Endothelial cell of umbilical vein (primary cell): ENCODE results near the gene ADPRH. TPM values are rescaled to one million over a fixed set of nuclear protein-coding genes. Genes with fewer than 3 reads are reported as not detected.

Experiments
- BruUV-seq: library from RNA; stranded (reverse); fragments of 400-500 nt; replicated peaks from 2 replicates; lab custom pipeline; 2021; lab: Mats Ljungman, UMichigan
- CTCF ChIA-PET: fragments of 300-600, 350-600 bp; sonication (Branson Sonifier 250); formaldehyde crosslinking; loops from one replicate; lab custom pipeline; 2021; ENCODE audit warnings: antibody characterized with exemption, inconsistent platforms; lab: Charles Lee
- POLR2A ChIA-PET: fragments of 300-600, 350-600 bp; sonication (Branson Sonifier 250); formaldehyde crosslinking; loops from one replicate; lab custom pipeline; 2021; ENCODE audit warnings: antibody characterized with exemption, inconsistent platforms; lab: Charles Lee
- DNase-seq: peaks from one replicate; pipeline ENCODE4 v3.0.0-alpha.2; 2011; ENCODE audit warnings: low read depth, low spot score
- FAIRE-seq: peaks from 2 replicates; lab custom pipeline; 2011; peaks lifted over from hg19 to GRCh38; lab: Jason Lieb, UNC
- H2AFZ ChIP-seq: 2 replicates; pipeline ENCODE4 v1.6.0; 2012; ENCODE audit warnings: low read depth, low read length, control low read depth, inconsistent platforms
- H3K27ac ChIP-seq: 2 replicates; pipeline ENCODE4 v1.5.1; 2011; ENCODE audit warnings: low read depth, mild to moderate bottlenecking, control low read depth, low read length, moderate library complexity; ENCODE audit not compliant: insufficient read depth
- H3K27me3 ChIP-seq, 2 experiments: 2 replicates each; pipeline versions ENCODE4 v1.6.0 to v1.6.1; 2011; ENCODE audit warnings: low read length in 2 of 2, mixed read lengths in 1 of 2; ENCODE audit not compliant: control insufficient read depth in 2 of 2, insufficient read depth in 2 of 2
- H3K36me3 ChIP-seq, 2 experiments: 2 replicates in 1 of 2; 3 replicates in 1 of 2; pipeline ENCODE4 v1.5.1; 2011; ENCODE audit warnings: low read length in 2 of 2, mild to moderate bottlenecking in 1 of 2, moderate library complexity in 1 of 2; ENCODE audit not compliant: control insufficient read depth in 2 of 2, insufficient read depth in 2 of 2; ENCODE audit errors: extremely low read depth in 1 of 2
- H3K4me1 ChIP-seq: 3 replicates; pipeline ENCODE4 v1.5.1; 2011; ENCODE audit warnings: mild to moderate bottlenecking, low read length; ENCODE audit not compliant: control insufficient read depth, insufficient read depth; ENCODE audit errors: extremely low read depth
- H3K4me2 ChIP-seq: 2 replicates; pipeline ENCODE4 v1.6.1; 2011; ENCODE audit warnings: low read length, control low read depth, mixed read lengths; ENCODE audit not compliant: insufficient read depth
- H3K4me3 ChIP-seq, 3 experiments: fragments of 200-600 bp in 1 of 3; sonication (generic), shearing (Covaris generic) in 1 of 3; replicated peaks in 1 of 3; 2 replicates each; pipeline ENCODE4 v1.5.1; 2011 to 2016; ENCODE audit warnings: control low read depth in 3 of 3, low read length in 3 of 3, mild to moderate bottlenecking in 2 of 3, inconsistent platforms in 1 of 3, low read depth in 1 of 3, moderate library complexity in 1 of 3; ENCODE audit not compliant: insufficient read depth in 1 of 3
- H3K79me2 ChIP-seq: 2 replicates; pipeline ENCODE4 v1.6.0; 2012; ENCODE audit warnings: low read length, inconsistent platforms; ENCODE audit not compliant: control insufficient read depth, insufficient read depth
- H3K9ac ChIP-seq: replicated peaks from 2 replicates; pipeline ENCODE3; 2011; ENCODE audit warnings: low read length, control low read depth; ENCODE audit not compliant: insufficient read depth; ENCODE audit errors: extremely low read depth
- H3K9me1 ChIP-seq: replicated peaks from 3 replicates; pipeline ENCODE4 v1.6.0; 2011; ENCODE audit warnings: mild to moderate bottlenecking, low read length; ENCODE audit not compliant: control insufficient read depth, insufficient read depth; ENCODE audit errors: extremely low read depth
- H3K9me3 ChIP-seq: replicated peaks from 2 replicates; pipeline ENCODE4 v1.5.1; 2012; ENCODE audit warnings: low read length, inconsistent platforms; ENCODE audit not compliant: control insufficient read depth, insufficient read depth
- H4K20me1 ChIP-seq: replicated peaks from 2 replicates; pipeline ENCODE3; 2011; ENCODE audit warnings: mild to moderate bottlenecking, low read length; ENCODE audit not compliant: control insufficient read depth, insufficient read depth; ENCODE audit errors: extremely low read depth
- EZH2 ChIP-seq: IDR thresholded peaks from 2 replicates; pipeline ENCODE4 v1.6.1; 2012; ENCODE audit warnings: borderline replicate concordance, low read depth, mild to moderate bottlenecking, moderate library complexity, low read length, inconsistent platforms; ENCODE audit not compliant: severe bottlenecking
- FOS ChIP-seq: IDR thresholded peaks from 2 replicates; pipeline ENCODE4 v1.6.1; 2011; ENCODE audit warnings: mild to moderate bottlenecking, low read length, moderate library complexity, borderline replicate concordance; ENCODE audit not compliant: insufficient read depth
- GATA2 ChIP-seq: IDR thresholded peaks from 2 replicates; pipeline ENCODE4 v1.7.0; 2011; ENCODE audit warnings: low read depth, mild to moderate bottlenecking, moderate library complexity, mixed read lengths, low read length; ENCODE audit not compliant: insufficient read length, insufficient read depth
- JUN ChIP-seq: IDR thresholded peaks from 2 replicates; pipeline ENCODE4 v1.6.1; 2011; ENCODE audit warnings: borderline replicate concordance, low read depth; ENCODE audit not compliant: insufficient read length, insufficient read depth
- MYC ChIP-seq: IDR thresholded peaks from one replicate; pipeline ENCODE4 v1.6.1; 2011; ENCODE audit warnings: mild to moderate bottlenecking, low read depth, low read length
- POLR2A ChIP-seq: IDR thresholded peaks from 2 replicates; pipeline ENCODE4 v1.6.1; 2012; ENCODE audit warnings: low read depth, mild to moderate bottlenecking, control low read depth, low read length
- POLR2AphosphoS5 ChIP-seq: IDR thresholded peaks from 2 replicates; pipeline ENCODE4 v1.6.1; 2012; ENCODE audit warnings: low read depth, mild to moderate bottlenecking, control low read depth, low read length, moderate library complexity; ENCODE audit not compliant: insufficient read depth
- dilution Hi-C: fragments of 300-500 bp; cut with MboI; formaldehyde crosslinking; loops from one replicate; pipeline ENCODE4 v1.15.0; 2019; ENCODE audit warnings: low sequenced_read_pairs; ENCODE audit not compliant: extremely low pct_ligation_motif_present
- intact Hi-C: fragments of 100-400 bp; cut with micrococcal nuclease; formaldehyde crosslinking; loops from one replicate; pipeline ENCODE4 v1.10.0; 2022
- polyA plus RNA-seq, 4 experiments: library from polyadenylated mRNA; depleted of rRNA in 3 of 4; stranded (reverse) in 3 of 4; unstranded in 1 of 4; fragments of >200 nt; gene quantifications; 2 replicates each; pipeline versions ENCODE4 v1.2.1 to v1.2.3, GENCODE V29; 2011 to 2012; ENCODE audit warnings: missing spikeins in 1 of 4
- total RNA-seq: library from RNA; stranded (reverse); gene quantifications from 2 replicates; pipeline ENCODE4 v1.2.3, GENCODE V29; 2021
- TF ChIP-seq, protein P1 (sequence below), 2 donors: IDR thresholded peaks; 1 replicate in 1 of 2; 2 replicates in 1 of 2; pipeline ENCODE4 v1.5.1; 2011; ENCODE audit warnings: low read length in 2 of 2, mild to moderate bottlenecking in 2 of 2, moderate library complexity in 2 of 2, control low read depth in 1 of 2, inconsistent platforms in 1 of 2, low read depth in 1 of 2; ENCODE audit not compliant: insufficient read depth in 1 of 2; ENCODE audit errors: extremely low read depth in 1 of 2
- TF ChIP-seq, protein P2 (sequence below): IDR thresholded peaks from 2 replicates; pipeline ENCODE4 v1.6.1; 2011; ENCODE audit not compliant: insufficient read depth, insufficient read length

Gene ADPRH
- total and polyA plus RNA-seq, 2 donors (not counting 3 experiments of a cell fraction or from before 2014, with no cell fraction given), result 3.5 to 8.0 TPM

DNA sequence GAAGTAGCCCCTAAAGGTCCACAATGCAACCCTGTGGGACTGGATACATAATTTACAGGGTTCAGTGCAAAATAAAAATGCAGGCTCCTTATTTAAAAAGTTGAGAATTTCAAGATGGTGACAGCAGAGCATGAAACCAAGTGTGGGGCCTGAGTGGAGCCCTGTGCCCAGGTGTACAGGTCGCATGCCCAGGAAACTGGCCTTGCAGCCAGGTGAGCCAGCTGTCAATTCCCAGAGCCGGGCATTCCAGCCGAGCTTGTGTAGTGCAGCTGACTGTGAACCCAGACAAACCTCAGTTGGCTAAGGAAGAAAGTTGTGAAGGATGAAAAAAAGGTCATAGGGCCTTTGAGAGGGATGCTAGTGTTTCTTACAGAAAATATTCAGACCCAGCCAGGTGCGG is 53.5 kb downstream of the ADPRH start:
- Histone ChIP-seq H3K36me3 (no peaks in the 10 kb centered on the region), H3K4me1 (peaks cover 31% of the 10 kb centered on the region), H3K4me3 (no peak overlapping the region), H3K27me3 (no peaks in the 10 kb centered on the region), H3K79me2 (no peaks in the 10 kb centered on the region), H3K9me1 (no peaks in the 10 kb centered on the region), H3K9ac (no peak overlapping the region), H3K27ac (no peak overlapping the region), H2AFZ (no peak overlapping the region), H4K20me1 (no peaks in the 10 kb centered on the region), H3K9me3 (no peaks in the 10 kb centered on the region), H3K4me2 (no peak overlapping the region)
- dilution Hi-C loops (no loop called here), intact Hi-C loops (no loop called here)
- FAIRE-seq, result no peak
- ChIA-PET POLR2A (no interaction called here), CTCF (no interaction called here)
- no peak for DNase-seq
- TF ChIP-seq JUN (no peak), POLR2AphosphoS5 (no peak), MYC (no peak), GATA2 (no peak), POLR2A (no peak), EZH2 (no peak), FOS (no peak)
- TF ChIP-seq, protein P1, sequence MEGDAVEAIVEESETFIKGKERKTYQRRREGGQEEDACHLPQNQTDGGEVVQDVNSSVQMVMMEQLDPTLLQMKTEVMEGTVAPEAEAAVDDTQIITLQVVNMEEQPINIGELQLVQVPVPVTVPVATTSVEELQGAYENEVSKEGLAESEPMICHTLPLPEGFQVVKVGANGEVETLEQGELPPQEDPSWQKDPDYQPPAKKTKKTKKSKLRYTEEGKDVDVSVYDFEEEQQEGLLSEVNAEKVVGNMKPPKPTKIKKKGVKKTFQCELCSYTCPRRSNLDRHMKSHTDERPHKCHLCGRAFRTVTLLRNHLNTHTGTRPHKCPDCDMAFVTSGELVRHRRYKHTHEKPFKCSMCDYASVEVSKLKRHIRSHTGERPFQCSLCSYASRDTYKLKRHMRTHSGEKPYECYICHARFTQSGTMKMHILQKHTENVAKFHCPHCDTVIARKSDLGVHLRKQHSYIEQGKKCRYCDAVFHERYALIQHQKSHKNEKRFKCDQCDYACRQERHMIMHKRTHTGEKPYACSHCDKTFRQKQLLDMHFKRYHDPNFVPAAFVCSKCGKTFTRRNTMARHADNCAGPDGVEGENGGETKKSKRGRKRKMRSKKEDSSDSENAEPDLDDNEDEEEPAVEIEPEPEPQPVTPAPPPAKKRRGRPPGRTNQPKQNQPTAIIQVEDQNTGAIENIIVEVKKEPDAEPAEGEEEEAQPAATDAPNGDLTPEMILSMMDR (IDR thresholded peaks at IDR 0.05; ENCODE audit: extremely low read depth in 1 of 2, insufficient read depth in 1 of 2, low read depth in 1 of 2, low read length in 2 of 2), result no peak
- TF ChIP-seq, protein P2, sequence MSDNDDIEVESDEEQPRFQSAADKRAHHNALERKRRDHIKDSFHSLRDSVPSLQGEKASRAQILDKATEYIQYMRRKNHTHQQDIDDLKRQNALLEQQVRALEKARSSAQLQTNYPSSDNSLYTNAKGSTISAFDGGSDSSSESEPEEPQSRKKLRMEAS, result no peak
- BruUV-seq, result no TSS peak
